SK-N-SH treated with all-trans-retinoic acid at 6 μM for 48 hours (cell line): Measurements from ENCODE around the gene HCAR1.
"Not testable (repeated sequence)": the region's sequence is repeated elsewhere in the genome, so short reads cannot be mapped to it uniquely, and the experiment has no call there.

Experiments
- ATAC-seq: fragments of 200-7000 bp; cut with Tn5 transposase; 3 replicates; pipeline ENCODE4 v1.9.1; 2020; ENCODE audit warnings: mild to moderate bottlenecking, moderate library complexity
- ARNTL ChIP-seq: fragments of 450-650 bp; formaldehyde crosslinking; IDR thresholded peaks from 2 replicates; pipeline ENCODE4 v1.5.0; 2020; ENCODE audit warnings: low read depth, mild to moderate bottlenecking, moderate library complexity, borderline replicate concordance
- BACH2 ChIP-seq: fragments of 250-450 bp; sonication (Bioruptor Pico); IDR thresholded peaks from 2 replicates; pipeline ENCODE4 v1.9.0; 2021; ENCODE audit warnings: mild to moderate bottlenecking, borderline replicate concordance
- CSDC2 ChIP-seq: fragments of 250-450 bp; sonication (Bioruptor Pico); IDR thresholded peaks from 2 replicates; pipeline ENCODE4 v1.5.0; 2020; ENCODE audit warnings: mild to moderate bottlenecking, moderate library complexity
- ESRRG ChIP-seq: fragments of 250-450 bp; sonication (Bioruptor Pico); IDR thresholded peaks from 2 replicates; pipeline ENCODE4 v1.6.1; 2021; ENCODE audit warnings: mild to moderate bottlenecking
- ISL1 ChIP-seq: fragments of 250-450 bp; sonication (Bioruptor Pico); IDR thresholded peaks from 2 replicates; pipeline ENCODE4 v2.1.2; 2022; ENCODE audit warnings: mild to moderate bottlenecking, moderate library complexity
- OSR1 ChIP-seq: fragments of 250-450 bp; sonication (Bioruptor Pico); IDR thresholded peaks from 2 replicates; pipeline ENCODE4 v1.8.0; 2022; ENCODE audit warnings: moderate library complexity, mild to moderate bottlenecking, inconsistent platforms
- PATZ1 ChIP-seq: fragments of 250-450 bp; sonication (Bioruptor Pico); IDR thresholded peaks from 2 replicates; pipeline ENCODE4 v1.8.0; 2020; ENCODE audit warnings: mild to moderate bottlenecking, moderate library complexity, borderline replicate concordance
- PPARA ChIP-seq: fragments of 250-450 bp; sonication (Bioruptor Pico); IDR thresholded peaks from 2 replicates; pipeline ENCODE4 v1.5.0; 2020; ENCODE audit warnings: mild to moderate bottlenecking, borderline replicate concordance
- RARB ChIP-seq: fragments of 250-450 bp; sonication (Bioruptor Pico); IDR thresholded peaks from 2 replicates; pipeline ENCODE4 v1.8.0; 2021; ENCODE audit warnings: mild to moderate bottlenecking, moderate library complexity
- SNAI2 ChIP-seq: fragments of 250-450 bp; sonication (Bioruptor Pico); IDR thresholded peaks from 2 replicates; pipeline ENCODE4 v1.5.0; 2020; ENCODE audit warnings: mild to moderate bottlenecking, moderate library complexity
- TCF4 ChIP-seq: fragments of 250-450 bp; sonication (Bioruptor Pico); IDR thresholded peaks from 2 replicates; pipeline ENCODE4 v1.8.0; 2021; ENCODE audit warnings: mild to moderate bottlenecking, moderate library complexity, borderline replicate concordance
- TOX ChIP-seq: fragments of 250-450 bp; sonication (Bioruptor Pico); IDR thresholded peaks from 2 replicates; pipeline ENCODE4 v1.8.0; 2021; ENCODE audit warnings: mild to moderate bottlenecking, moderate library complexity, borderline replicate concordance
- ZC3H10 ChIP-seq: fragments of 250-450 bp; sonication (Bioruptor Pico); IDR thresholded peaks from 2 replicates; pipeline ENCODE4 v1.5.1; 2021; ENCODE audit warnings: mild to moderate bottlenecking, moderate library complexity
- ZFP3 ChIP-seq: fragments of 250-450 bp; sonication (Bioruptor Pico); IDR thresholded peaks from 2 replicates; pipeline ENCODE4 v1.5.0; 2020; ENCODE audit warnings: mild to moderate bottlenecking, moderate library complexity
- ZNF565 ChIP-seq: fragments of 450-650 bp; formaldehyde crosslinking; conservative IDR thresholded peaks from 2 replicates; pipeline ENCODE4 v1.5.0; 2020; ENCODE audit warnings: low read depth, mild to moderate bottlenecking, moderate library complexity
- ZNF70 ChIP-seq: fragments of 450-650 bp; formaldehyde crosslinking; IDR thresholded peaks from 2 replicates; pipeline ENCODE4 v1.5.0; 2020; ENCODE audit warnings: mild to moderate bottlenecking, moderate library complexity
- TF ChIP-seq, protein P1 (sequence below): fragments of 250-450 bp; sonication (Bioruptor Pico); IDR thresholded peaks from 2 replicates; pipeline ENCODE4 v1.5.1; 2020; ENCODE audit warnings: low read depth, mild to moderate bottlenecking, moderate library complexity
- TF ChIP-seq, protein P2 (sequence below): fragments of 250-450 bp; sonication (Bioruptor Pico); IDR thresholded peaks from 2 replicates; pipeline ENCODE4 v1.5.0; 2020; ENCODE audit warnings: mild to moderate bottlenecking, moderate library complexity
- TF ChIP-seq, protein P3 (sequence below): fragments of 250-450 bp; sonication (Bioruptor Pico); IDR thresholded peaks from 2 replicates; pipeline ENCODE4 v1.5.1; 2021; ENCODE audit warnings: mild to moderate bottlenecking, moderate library complexity

The HCAR1 gene

DNA sequence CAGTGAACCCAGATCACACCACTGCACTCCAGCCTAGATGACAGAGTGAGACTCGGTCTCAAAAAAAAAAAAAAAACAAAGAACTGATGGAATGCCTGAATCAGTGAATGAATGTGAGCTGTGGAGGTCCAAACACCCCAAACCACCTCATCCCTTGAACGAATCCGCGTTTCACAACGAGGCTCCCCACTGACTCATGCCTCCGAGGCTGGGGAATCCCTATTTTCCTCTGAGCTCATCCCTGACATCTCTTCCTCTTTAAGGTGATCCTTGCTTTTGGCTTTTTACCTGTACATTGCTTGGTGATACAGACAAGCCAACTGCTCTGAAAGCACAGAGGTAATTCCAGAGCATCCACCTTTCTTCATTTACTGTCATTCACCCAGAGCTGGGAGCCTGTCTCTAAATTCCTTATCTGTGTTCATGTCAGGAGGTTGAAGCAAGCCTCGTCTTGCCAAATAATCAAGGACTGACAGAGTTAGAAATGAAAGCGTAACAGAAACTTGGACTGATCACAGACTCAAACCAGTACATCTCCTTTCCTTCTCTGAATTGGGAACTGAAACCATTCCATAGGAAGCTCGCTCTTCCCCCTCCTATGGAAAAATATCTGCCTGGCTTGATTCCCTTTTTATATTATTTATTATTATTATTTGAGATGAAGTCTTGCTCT lies 30.5 kb downstream of the HCAR1 start:
- ATAC-seq = not testable (repeated sequence)

DNA sequence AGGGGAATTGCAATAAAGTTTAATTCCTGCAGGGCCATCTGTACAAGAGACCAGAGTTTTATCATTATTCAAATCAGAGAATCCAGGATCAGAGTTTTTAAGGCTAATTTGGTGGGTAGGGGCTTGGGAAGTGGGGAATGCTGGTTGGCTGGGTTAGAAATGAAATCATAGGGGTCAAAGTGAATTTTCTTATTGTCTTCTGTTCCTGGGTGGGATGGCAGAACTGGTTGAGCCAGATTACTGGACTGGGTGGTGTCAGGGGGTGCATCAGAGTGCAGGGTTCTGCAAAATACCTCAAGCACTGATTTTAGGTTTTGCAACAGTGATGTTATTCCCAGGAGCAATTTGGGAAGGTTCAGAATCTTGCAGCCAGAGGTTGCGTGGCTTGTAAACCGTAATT lies 33.7 kb downstream of the HCAR1 start:
- not testable (repeated sequence) for ATAC-seq

GRCh38 chr12:122691566-122691965 lies 39.1 kb downstream of the HCAR1 start:
- ATAC-seq = no peak
- TF ChIP-seq ZFP3 (CRISPR knock-in tag) (no peak), ZC3H10 (CRISPR knock-in tag) (no peak), ARNTL (CRISPR knock-in tag) (no peak), TCF4 (CRISPR knock-in tag) (no peak)

DNA sequence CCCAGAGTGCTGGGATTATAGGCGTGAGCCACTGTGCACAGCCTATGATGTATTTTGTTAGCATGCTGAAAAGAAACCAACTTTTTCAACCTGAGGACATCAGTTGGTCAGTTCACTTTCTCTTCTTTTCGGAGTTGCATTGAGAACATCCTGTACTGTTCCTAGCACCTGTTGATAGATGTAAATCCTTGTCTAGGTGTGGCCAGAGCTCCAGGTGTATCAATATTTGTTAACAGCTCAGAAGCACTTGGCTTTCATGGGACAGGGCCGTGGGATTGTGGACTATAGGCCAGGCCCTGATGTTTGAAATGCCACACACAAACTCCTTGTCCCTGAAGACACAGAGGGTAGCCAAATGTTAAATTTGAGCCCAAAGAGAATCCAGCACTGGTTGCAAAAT lies 42.4 kb downstream of the HCAR1 start:
- TF ChIP-seq ZNF565 (no peak), RARB (no peak), ZC3H10 (CRISPR knock-in tag) (no peak), TCF4 (CRISPR knock-in tag) (no peak), PPARA (CRISPR knock-in tag) (no peak), CSDC2 (CRISPR knock-in tag) (no peak), PATZ1 (CRISPR knock-in tag) (no peak), BACH2 (CRISPR knock-in tag) (no peak), TOX (CRISPR knock-in tag) (no peak), ZFP3 (CRISPR knock-in tag) (no peak), OSR1 (no peak), ESRRG (CRISPR knock-in tag) (no peak)
- TF ChIP-seq, protein P1, sequence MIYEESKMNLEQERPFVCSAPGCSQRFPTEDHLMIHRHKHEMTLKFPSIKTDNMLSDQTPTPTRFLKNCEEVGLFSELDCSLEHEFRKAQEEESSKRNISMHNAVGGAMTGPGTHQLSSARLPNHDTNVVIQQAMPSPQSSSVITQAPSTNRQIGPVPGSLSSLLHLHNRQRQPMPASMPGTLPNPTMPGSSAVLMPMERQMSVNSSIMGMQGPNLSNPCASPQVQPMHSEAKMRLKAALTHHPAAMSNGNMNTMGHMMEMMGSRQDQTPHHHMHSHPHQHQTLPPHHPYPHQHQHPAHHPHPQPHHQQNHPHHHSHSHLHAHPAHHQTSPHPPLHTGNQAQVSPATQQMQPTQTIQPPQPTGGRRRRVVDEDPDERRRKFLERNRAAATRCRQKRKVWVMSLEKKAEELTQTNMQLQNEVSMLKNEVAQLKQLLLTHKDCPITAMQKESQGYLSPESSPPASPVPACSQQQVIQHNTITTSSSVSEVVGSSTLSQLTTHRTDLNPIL (CRISPR knock-in tag) = no peak
- TF ChIP-seq, protein P2, sequence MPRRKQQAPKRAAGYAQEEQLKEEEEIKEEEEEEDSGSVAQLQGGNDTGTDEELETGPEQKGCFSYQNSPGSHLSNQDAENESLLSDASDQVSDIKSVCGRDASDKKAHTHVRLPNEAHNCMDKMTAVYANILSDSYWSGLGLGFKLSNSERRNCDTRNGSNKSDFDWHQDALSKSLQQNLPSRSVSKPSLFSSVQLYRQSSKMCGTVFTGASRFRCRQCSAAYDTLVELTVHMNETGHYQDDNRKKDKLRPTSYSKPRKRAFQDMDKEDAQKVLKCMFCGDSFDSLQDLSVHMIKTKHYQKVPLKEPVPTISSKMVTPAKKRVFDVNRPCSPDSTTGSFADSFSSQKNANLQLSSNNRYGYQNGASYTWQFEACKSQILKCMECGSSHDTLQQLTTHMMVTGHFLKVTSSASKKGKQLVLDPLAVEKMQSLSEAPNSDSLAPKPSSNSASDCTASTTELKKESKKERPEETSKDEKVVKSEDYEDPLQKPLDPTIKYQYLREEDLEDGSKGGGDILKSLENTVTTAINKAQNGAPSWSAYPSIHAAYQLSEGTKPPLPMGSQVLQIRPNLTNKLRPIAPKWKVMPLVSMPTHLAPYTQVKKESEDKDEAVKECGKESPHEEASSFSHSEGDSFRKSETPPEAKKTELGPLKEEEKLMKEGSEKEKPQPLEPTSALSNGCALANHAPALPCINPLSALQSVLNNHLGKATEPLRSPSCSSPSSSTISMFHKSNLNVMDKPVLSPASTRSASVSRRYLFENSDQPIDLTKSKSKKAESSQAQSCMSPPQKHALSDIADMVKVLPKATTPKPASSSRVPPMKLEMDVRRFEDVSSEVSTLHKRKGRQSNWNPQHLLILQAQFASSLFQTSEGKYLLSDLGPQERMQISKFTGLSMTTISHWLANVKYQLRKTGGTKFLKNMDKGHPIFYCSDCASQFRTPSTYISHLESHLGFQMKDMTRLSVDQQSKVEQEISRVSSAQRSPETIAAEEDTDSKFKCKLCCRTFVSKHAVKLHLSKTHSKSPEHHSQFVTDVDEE (CRISPR knock-in tag) = no peak
- TF ChIP-seq, protein P3, sequence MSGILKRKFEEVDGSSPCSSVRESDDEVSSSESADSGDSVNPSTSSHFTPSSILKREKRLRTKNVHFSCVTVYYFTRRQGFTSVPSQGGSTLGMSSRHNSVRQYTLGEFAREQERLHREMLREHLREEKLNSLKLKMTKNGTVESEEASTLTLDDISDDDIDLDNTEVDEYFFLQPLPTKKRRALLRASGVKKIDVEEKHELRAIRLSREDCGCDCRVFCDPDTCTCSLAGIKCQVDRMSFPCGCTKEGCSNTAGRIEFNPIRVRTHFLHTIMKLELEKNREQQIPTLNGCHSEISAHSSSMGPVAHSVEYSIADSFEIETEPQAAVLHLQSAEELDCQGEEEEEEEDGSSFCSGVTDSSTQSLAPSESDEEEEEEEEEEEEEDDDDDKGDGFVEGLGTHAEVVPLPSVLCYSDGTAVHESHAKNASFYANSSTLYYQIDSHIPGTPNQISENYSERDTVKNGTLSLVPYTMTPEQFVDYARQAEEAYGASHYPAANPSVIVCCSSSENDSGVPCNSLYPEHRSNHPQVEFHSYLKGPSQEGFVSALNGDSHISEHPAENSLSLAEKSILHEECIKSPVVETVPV (CRISPR knock-in tag) = no peak
- no peak for ATAC-seq

DNA sequence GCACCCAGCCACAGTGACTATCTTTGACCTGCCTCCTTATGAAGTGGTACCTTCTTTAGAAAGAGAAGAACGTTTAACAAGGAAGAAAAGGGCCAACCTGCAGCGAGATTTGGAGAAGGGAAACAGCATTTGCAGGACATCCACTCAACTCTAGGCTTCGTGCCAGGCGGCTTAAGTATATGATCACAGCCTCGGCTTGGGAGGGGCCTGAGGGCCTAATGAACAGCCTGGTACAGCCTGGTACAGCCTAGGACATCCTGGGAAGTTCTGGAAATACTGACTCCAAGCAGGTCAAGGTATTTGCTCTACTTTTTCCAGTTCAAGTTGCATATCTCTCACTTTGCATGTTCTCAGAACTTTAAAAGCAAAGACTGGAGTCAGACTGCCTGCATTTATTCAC lies 43.6 kb downstream of the HCAR1 start:
- TF ChIP-seq OSR1 (no peak), ZNF70 (CRISPR knock-in tag) (no peak), ZFP3 (CRISPR knock-in tag) (0 out of 2 replicates have a peak, but pooled peaks have one; percentile 20), PATZ1 (CRISPR knock-in tag) (no peak), ISL1 (no peak), SNAI2 (no peak), CSDC2 (CRISPR knock-in tag) (no peak)
- TF ChIP-seq, protein P3 (CRISPR knock-in tag) = no peak
- ATAC-seq = no peak; the same call in 2 of the 3 replicates
